HCT116 (cell line): ENCODE data around the gene SULT1A4. TPM values are rescaled to one million over a fixed set of nuclear protein-coding genes. Genes with fewer than 3 reads are reported as not detected.
"Not testable (repeated sequence)": the region's sequence is repeated elsewhere in the genome, so short reads cannot be mapped to it uniquely, and the experiment has no call there.

Experiments used
- ATAC-seq: fragments of 200-7000 bp; cut with Tn5 transposase; 2 replicates; pipeline ENCODE4 v1.9.1; 2020; ENCODE audit warnings: mild to moderate bottlenecking, moderate library complexity
- BruUV-seq: library from RNA; stranded (reverse); fragments of 400-500 nt; replicated peaks from 2 replicates; lab custom pipeline; 2021; lab: Mats Ljungman, UMichigan
- CTCF ChIA-PET: fragments of 300-600 bp; sonication (Branson Sonifier 250); formaldehyde crosslinking; loops from one replicate; lab custom pipeline; 2021; ENCODE audit warnings: antibody characterized with exemption; lab: Charles Lee
- POLR2A ChIA-PET: fragments of 300-600, 350-600 bp; sonication (Branson Sonifier 250); formaldehyde crosslinking; loops from one replicate; lab custom pipeline; 2021; ENCODE audit warnings: antibody characterized with exemption; lab: Charles Lee
- RAD21 ChIA-PET, 2 experiments: fragments of 300-600 bp; sonication (Branson Sonifier 250); formaldehyde crosslinking; loops; one replicate each; lab custom pipeline; 2023; ENCODE audit warnings: low total read pairs in 2 of 2; ENCODE audit not compliant: uncharacterized antibody in 2 of 2, unreplicated experiment in 2 of 2, low non-redundant PET in 1 of 2; lab: Charles Lee
- DNase-seq: peaks from one replicate; pipeline ENCODE4 v3.0.0-alpha.2; 2010; ENCODE audit warnings: low read depth, low spot score
- H2AFZ ChIP-seq: fragments of 200-600 bp; shearing (Covaris generic), sonication (generic); 2 replicates; pipeline ENCODE4 v1.6.1; 2017; ENCODE audit warnings: low read depth, mixed run types, mixed read lengths, antibody characterized with exemption, low read length; ENCODE audit not compliant: poor library complexity, severe bottlenecking
- H3K27ac ChIP-seq: 2 replicates; pipeline ENCODE4 v1.5.1; 2012; ENCODE audit warnings: low read depth, low read length
- H3K27me3 ChIP-seq: fragments of 200-600 bp; sonication (generic); 2 replicates; pipeline ENCODE4 v1.6.1; 2016; ENCODE audit warnings: mixed run types, low read length, mixed read lengths; ENCODE audit not compliant: insufficient read depth
- H3K36me3 ChIP-seq, 2 experiments: fragments of 200-500 bp in 1 of 2; fragments of 200-600 bp in 1 of 2; sonication (Bioruptor generic) in 1 of 2; sonication (generic) in 1 of 2; 2 replicates each; pipeline versions ENCODE4 v1.5.1 to v1.6.1; 2014 to 2016; ENCODE audit warnings: low read length in 2 of 2, inconsistent platforms in 1 of 2, mixed read lengths in 1 of 2, mixed run types in 1 of 2; ENCODE audit not compliant: insufficient read depth in 2 of 2, control insufficient read depth in 1 of 2
- H3K4me1 ChIP-seq, 2 experiments: fragments of 200-600 bp in 1 of 2; sonication (generic) in 1 of 2; 2 replicates each; pipeline versions ENCODE4 v1.5.1 to v1.6.1; 2012 to 2017; ENCODE audit warnings: low read length in 2 of 2, inconsistent platforms in 1 of 2, mild to moderate bottlenecking in 1 of 2, mixed read lengths in 1 of 2, mixed run types in 1 of 2, moderate library complexity in 1 of 2; ENCODE audit not compliant: insufficient read depth in 2 of 2, control insufficient read depth in 1 of 2
- H3K4me2 ChIP-seq: fragments of 200-600 bp; sonication (generic); 2 replicates; pipeline ENCODE4 v1.6.1; 2017; ENCODE audit warnings: mixed run types, low read length, mixed read lengths
- H3K4me3 ChIP-seq, 2 experiments: fragments of 200-600 bp in 1 of 2; sonication (generic) in 1 of 2; replicated peaks in 1 of 2; 2 replicates each; pipeline ENCODE4 v1.5.1; 2011 to 2016; ENCODE audit warnings: low read length in 2 of 2, control low read depth in 1 of 2, low read depth in 1 of 2, mild to moderate bottlenecking in 1 of 2, mixed read lengths in 1 of 2, mixed run types in 1 of 2
- H3K79me2 ChIP-seq: fragments of 200-600 bp; sonication (generic); 2 replicates; pipeline ENCODE4 v1.6.1; 2017; ENCODE audit warnings: mild to moderate bottlenecking, mixed run types, low read length, moderate library complexity, mixed read lengths; ENCODE audit not compliant: insufficient read depth
- H3K9ac ChIP-seq: fragments of 200-600 bp; sonication (generic); 2 replicates; pipeline ENCODE4 v1.6.1; 2016; ENCODE audit warnings: low read length, mixed read lengths
- H3K9me2 ChIP-seq: fragments of 200-600 bp; sonication (generic), shearing (Covaris generic); 2 replicates; pipeline ENCODE4 v1.6.1; 2017; ENCODE audit warnings: mixed run types, mild to moderate bottlenecking, moderate library complexity; ENCODE audit not compliant: insufficient read depth
- H3K9me3 ChIP-seq, 2 experiments: fragments of 200-500 bp in 1 of 2; fragments of 200-600 bp in 1 of 2; sonication (Bioruptor generic) in 1 of 2; sonication (generic) in 1 of 2; 2 replicates each; pipeline ENCODE4 v1.6.1; 2014 to 2017; ENCODE audit warnings: low read length in 2 of 2, mixed read lengths in 2 of 2, inconsistent platforms in 1 of 2, low read depth in 1 of 2, mild to moderate bottlenecking in 1 of 2, mixed run types in 1 of 2, moderate library complexity in 1 of 2; ENCODE audit not compliant: control insufficient read depth in 1 of 2, insufficient read depth in 1 of 2
- H4K20me1 ChIP-seq: fragments of 200-600 bp; sonication (generic), shearing (Covaris generic); 2 replicates; pipeline ENCODE4 v1.6.1; 2017; ENCODE audit warnings: mixed run types, mild to moderate bottlenecking, moderate library complexity; ENCODE audit not compliant: insufficient read depth
- intact Hi-C: fragments of 100-400 bp; cut with micrococcal nuclease; formaldehyde crosslinking; loops from 2 replicates; pipeline ENCODE4 v1.10.0; 2022
- total RNA-seq: library from RNA; stranded (reverse); gene quantifications from one replicate; pipeline ENCODE4 v1.2.1, GENCODE V29; 2021; ENCODE audit not compliant: unreplicated experiment

SULT1A4 gene
- total RNA-seq, 1 experiment from 2014 or later, result 7.2 TPM

- H3K9me2 ChIP-seq, H3K79me2 ChIP-seq, H3K27ac ChIP-seq, H3K9ac ChIP-seq, H3K27me3 ChIP-seq, CTCF ChIA-PET, H4K20me1 ChIP-seq, POLR2A ChIA-PET, H3K36me3 ChIP-seq, RAD21 ChIA-PET, DNase-seq, H3K4me1 ChIP-seq, BruUV-seq, intact Hi-C loops, H3K9me3 ChIP-seq, H3K4me3 ChIP-seq, H3K4me2 ChIP-seq, H2AFZ ChIP-seq: not testable (repeated sequence)
- peak; percentile 88 for ATAC-seq
Observed at GRCh38 chr16:29454269-29454668, 5.4 kb upstream of the SULT1A4 start, which contains the start of the genes BOLA2 and SLX1B. BOLA2 (minus strand) TSS chr16:29454351; CDS start chr16:29454253, 98 bp downstream. SLX1B (plus strand) TSS chr16:29454533.

DNA sequence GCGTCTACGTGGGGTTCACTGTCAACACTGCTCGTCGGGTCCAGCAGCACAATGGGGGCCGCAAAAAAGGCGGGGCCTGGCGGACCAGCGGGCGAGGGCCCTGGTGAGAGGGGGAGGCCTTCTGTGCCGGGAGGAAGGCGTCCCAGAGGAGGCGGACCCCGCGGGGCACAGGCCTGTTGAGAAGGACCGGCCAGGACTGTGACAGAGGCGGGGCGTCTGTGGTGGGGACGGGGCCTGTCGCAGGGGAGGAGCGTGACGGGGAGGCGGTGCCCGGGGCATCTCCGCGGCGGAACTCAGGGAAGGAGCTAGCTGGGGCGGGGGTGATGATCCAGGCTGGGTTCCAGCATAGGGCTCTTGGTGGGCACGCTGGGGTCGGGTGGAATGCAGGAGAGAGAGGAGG is 4.9 kb upstream of the SULT1A4 start:
- BruUV-seq, RAD21 ChIA-PET, H4K20me1 ChIP-seq, H3K9me3 ChIP-seq, H3K9me2 ChIP-seq, H3K79me2 ChIP-seq, H2AFZ ChIP-seq, DNase-seq, CTCF ChIA-PET, H3K27ac ChIP-seq, intact Hi-C loops, H3K36me3 ChIP-seq, H3K4me2 ChIP-seq, H3K4me3 ChIP-seq, H3K4me1 ChIP-seq, H3K27me3 ChIP-seq, POLR2A ChIA-PET, H3K9ac ChIP-seq: not testable (repeated sequence)
- ATAC-seq, result peak; percentile 79

DNA sequence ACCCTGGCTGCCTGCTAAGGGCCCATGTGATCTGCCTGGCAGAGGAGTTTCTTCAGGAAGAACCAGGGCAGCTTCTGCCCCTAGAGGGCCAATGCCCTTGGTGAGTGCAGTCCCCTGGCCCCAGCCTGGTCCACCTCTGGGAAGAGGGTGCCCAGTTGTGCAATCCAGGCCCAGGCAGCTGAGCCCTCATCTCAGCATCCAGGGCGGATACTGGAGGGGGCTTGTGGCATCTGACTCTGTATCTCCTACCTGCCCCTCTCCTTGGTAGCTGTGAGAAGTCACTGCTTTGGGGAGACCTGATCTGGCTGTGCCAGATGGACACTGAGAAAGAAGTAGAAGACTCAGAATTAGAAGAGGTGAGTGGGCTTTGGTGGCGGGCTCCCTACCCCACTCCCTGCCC is 2.1 kb upstream of the SULT1A4 start:
- H3K9ac ChIP-seq, H3K4me3 ChIP-seq, intact Hi-C loops, H3K27me3 ChIP-seq, DNase-seq, H3K4me2 ChIP-seq, H3K27ac ChIP-seq, H3K9me3 ChIP-seq, BruUV-seq, H3K79me2 ChIP-seq, POLR2A ChIA-PET, H2AFZ ChIP-seq, H3K36me3 ChIP-seq, H3K9me2 ChIP-seq, ATAC-seq, CTCF ChIA-PET, H3K4me1 ChIP-seq, H4K20me1 ChIP-seq, RAD21 ChIA-PET: not testable (repeated sequence)

- POLR2A ChIA-PET, H3K9me2 ChIP-seq, H3K27ac ChIP-seq, H3K36me3 ChIP-seq, H3K4me3 ChIP-seq, CTCF ChIA-PET, H2AFZ ChIP-seq, H3K4me1 ChIP-seq, intact Hi-C loops, RAD21 ChIA-PET, H3K79me2 ChIP-seq, H4K20me1 ChIP-seq, H3K9ac ChIP-seq, H3K9me3 ChIP-seq, H3K27me3 ChIP-seq, H3K4me2 ChIP-seq, BruUV-seq, DNase-seq: not testable (repeated sequence)
- ATAC-seq, result peak; percentile 3; the same call in 1 of the 2 replicates
Observed at GRCh38 chr16:29460647-29461030, 926 bp downstream of the SULT1A4 start.
